RKO (cell line): ENCODE data around the gene SNX22.
"Not testable (repeated sequence)": the region's sequence is repeated elsewhere in the genome, so short reads cannot be mapped to it uniquely, and the experiment has no call there.

ENCODE experiments used
- DNase-seq: peaks from one replicate; pipeline ENCODE4 v3.0.0-alpha.2; 2016; ENCODE audit warnings: low spot score

Gene SNX22

DNA sequence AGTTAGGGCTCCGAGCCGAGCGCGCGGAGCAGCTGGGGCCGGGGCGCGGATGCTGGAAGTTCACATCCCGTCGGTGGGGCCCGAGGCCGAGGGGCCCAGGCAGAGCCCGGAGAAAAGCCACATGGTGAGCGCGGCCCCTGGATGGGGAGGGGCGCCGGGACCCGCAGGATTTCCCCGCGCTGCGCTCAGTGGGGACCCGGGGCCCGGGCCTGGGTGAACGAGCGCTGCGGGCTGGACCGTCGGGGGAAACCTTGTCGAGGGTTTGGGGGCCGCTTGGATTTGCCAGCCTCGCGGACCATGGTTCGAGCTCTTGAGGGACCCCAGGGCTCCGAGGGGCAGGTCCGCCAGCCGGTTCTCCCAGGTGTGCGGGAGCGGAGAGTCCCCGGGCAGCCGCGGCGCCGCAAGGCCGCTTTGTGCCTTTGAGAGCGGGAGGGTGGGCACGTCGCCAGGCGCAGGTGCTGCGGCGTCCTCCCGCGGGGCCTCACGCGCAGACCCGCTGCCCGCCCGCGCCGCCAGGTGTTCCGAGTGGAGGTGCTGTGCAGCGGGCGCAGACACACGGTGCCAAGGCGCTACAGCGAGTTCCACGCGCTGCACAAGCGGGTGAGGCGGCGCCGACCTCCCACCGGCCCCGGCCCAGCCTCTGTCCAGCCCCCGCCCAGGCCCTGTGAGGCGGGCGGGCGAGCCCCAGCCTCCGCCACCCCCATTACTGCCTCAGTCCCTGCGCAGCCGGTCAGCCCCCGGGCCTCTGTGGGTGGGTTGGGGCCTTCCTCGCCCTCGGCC lies at the start of gene SNX22:
Gene SNX22 (plus strand): TSS at position 5 of the 780 bp plus-strand sequence. CDS start 45 bp downstream, at position 50.
- no peak for DNase-seq

GRCh38 chr15:64102497-64102896 lies 49.0 kb upstream of the SNX22 start:
- DNase-seq, result no peak

GRCh38 chr15:64105113-64105704 lies 46.3 kb upstream of the SNX22 start:
- DNase-seq, result no peak

DNA sequence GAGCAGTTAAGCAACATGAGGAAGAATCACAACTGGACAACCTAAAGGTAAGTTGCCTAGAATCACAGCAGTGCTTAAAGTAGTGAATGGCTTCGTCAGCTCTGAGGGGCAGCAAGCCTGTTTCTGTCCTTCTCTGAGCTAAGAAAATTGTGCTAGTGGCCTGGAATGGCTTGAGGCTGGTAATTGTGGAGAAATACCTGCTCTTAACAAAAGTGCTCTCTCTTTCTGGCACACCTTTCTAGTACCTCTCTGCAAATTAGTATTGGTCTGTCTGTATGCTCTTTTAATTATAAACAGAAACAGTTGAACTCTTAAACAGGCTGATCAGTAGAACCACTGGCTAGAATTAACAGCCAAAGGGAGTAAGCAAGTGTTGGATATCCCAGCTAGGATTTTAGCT lies 44.2 kb upstream of the SNX22 start:
- no peak for DNase-seq

GRCh38 chr15:64110108-64110701 lies 41.3 kb upstream of the SNX22 start:
- not testable (repeated sequence) for DNase-seq

DNA sequence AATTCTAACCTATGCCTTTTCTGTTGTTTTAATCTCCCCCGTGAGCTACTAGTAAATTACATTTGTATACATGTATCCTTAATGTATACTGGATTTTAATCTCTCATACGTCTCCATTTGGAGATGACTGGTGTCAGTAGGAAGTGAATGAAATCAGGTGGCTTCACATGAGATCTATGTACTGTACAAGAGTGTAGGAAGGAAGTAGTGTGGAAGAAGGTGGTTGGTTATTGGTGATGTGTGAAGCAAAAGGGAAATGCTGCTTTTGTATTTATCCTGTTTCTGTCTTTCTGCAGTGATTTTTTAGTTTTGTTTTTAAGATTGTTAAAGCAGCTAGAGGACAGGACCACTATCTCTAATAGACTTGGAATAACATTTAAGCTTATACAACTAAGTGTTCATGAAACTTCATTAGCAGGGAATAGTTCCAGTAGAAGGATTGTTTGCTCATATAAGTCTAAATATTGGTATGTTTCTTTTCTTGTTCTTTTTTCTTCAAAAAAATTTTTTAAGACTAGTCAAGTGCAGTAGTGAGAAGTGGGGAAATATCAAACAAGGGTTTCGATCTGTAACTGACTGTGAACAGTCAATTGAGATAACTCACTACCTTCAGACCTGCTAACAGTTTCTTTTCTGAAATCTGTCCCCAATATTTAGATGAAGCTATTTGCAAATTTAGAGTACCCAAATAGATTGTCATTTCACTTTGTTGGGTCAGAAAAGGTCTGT lies 40.4 kb upstream of the SNX22 start:
- DNase-seq, result no peak

- DNase-seq, result no peak
Observed at GRCh38 chr15:64111679-64112050, 39.9 kb upstream of the SNX22 start.

- no peak for DNase-seq
Observed at GRCh38 chr15:64112073-64112772, 39.3 kb upstream of the SNX22 start.

DNA sequence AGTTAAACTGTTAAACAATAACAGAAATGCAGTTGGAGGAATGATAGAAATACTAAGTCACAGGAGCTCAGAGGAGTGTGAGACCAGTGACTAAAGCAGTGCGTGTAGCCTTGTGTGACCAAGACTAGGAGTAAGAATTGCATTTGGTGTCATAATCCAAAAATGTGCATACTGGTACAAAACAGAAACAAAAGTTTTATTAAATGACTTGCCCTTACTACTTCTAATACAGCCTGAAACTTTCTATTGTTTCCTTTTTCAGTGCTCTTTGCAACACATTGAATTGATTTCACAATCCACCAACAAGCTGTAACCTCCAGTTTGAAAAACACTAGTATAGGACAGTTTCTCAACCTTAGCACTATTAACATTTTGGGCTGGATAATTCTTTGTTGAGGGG lies 38.6 kb upstream of the SNX22 start:
- no peak for DNase-seq

DNA sequence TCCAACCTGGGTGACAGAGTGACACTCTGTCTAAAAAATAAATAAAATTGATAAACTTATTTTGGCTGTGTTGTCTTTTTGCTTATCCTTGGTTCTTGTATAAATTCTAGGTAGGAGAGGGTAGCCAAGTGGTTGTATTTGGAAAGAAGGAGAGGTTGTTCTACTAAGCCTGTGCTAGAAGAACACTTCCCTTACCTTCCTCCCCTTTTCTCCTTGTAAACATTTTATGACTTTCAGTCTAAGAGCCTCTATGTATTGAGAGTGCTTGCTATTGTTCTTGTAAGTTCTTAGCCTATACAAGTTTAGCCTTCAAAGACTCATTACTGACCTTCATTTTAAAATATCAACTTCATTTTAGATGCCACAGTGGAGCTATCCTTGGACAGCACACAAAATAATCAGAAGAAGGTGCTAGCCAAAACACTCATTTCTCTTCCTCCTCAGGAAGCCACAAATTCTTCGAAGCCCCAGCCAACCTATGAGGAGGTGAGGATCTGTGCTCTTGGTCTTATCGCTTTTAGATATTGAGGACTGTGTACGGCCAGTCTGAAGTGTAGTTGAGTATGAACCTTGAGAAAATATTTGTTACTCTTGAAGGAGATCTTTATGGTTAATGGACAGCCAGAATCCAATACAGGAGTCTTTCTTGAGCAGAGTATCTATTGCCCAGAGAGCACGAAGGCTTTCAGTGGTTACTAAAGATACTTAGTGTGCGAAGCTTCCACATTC lies 33.6 kb upstream of the SNX22 start:
- no peak for DNase-seq

DNA sequence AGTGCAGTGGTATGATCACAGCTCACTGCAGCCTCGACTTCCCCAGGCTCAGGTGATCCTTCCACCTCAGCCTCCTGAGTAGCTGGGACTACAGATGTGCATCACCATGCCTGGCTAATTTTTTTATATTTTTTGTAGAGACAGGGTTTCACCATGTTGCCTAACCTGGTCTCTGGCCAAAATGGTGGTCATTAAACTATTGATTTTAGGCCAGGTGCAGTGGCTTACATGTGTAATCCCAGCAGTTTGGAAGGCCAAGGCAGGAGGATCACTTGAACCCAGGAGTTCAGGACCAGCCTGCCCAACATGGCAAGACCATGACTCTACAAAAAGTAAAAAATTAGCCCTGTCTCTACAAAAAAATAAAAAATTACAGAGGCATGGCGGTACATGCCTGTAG lies 31.2 kb upstream of the SNX22 start:
- not testable (repeated sequence) for DNase-seq

DNA sequence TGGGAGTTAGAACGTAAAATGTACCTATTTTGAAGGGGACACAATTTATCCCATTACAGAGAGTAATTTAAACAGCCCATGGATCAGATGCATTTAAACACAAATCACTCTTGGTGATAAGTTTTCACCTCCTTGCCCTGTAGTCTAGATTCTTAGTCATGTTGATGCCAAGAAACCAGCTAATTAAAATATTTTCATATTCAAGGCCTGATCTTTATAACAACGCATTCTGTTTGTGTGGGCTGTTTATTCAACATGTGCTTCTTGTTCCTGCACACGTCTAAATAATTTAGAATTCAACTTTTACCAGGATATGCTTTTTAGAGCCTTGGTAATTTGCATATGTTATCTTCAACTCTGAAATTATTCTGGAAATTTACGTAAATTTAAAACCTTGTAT lies 29.9 kb upstream of the SNX22 start:
- no peak for DNase-seq

GRCh38 chr15:64122444-64122843 lies 29.1 kb upstream of the SNX22 start:
- no peak for DNase-seq

GRCh38 chr15:64122936-64123351 lies 28.6 kb upstream of the SNX22 start:
- DNase-seq, result no peak

DNA sequence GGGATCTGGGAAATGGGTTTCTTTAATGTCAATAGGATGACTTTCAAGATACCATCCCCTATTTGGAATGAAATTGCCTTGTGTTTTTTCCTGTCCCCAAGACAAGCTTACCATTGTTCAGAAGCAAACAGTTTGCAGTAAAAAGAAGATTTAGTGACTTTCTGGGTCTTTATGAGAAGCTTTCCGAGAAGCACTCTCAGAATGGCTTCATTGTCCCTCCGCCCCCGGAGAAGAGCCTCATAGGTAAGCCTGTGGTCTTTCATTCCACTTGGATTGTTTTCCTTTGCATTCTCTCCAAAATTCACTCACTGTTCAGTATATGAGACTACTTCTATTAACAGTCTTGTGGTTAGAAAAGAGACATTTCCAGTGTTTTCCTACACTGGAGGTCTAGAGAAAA lies 25.6 kb upstream of the SNX22 start:
- no peak for DNase-seq

GRCh38 chr15:64127521-64128270 lies 23.8 kb upstream of the SNX22 start:
- DNase-seq, result no peak

GRCh38 chr15:64130159-64130558 lies 21.4 kb upstream of the SNX22 start:
- DNase-seq, result no peak

- DNase-seq, result no peak
Observed at GRCh38 chr15:64131547-64131946, 20.0 kb upstream of the SNX22 start.

- no peak for DNase-seq
Observed at GRCh38 chr15:64132217-64132616, 19.3 kb upstream of the SNX22 start.

DNA sequence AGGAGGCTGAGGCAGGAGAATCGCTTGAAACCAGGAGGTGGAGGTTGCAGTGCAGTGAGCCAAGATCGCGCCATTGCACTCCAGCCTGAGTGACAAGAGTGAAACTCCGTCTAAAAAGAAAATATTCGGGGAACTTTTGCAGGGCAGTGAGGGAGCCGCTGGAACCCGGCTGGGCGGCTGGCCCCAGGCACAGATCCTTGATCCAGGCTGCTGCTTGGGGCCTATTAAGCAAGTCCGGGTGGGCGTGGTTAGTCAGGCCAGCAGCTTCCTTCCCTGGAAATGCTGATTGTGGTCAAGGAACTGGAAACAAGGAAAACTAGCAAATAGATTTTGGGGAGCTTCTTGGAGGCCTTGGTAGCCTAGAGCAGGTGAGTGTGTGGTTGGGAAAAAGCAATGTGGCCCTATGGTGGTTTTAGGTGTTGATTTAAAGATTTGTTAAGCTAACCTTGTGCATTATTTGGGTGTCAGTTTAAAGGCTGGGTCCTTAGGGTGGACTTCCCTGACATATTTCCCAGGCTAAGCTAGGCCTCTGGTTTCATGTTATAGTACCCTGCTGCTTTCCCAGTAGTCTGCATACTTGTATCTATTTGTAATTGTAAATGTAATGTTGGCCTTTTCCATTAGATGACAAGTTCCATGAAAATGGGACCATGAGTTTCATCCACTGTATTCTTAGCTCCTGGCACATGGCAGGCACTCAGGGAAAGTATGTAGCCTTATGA lies 17.7 kb upstream of the SNX22 start:
- DNase-seq, result no peak
